HEK293 (cell line): ENCODE results near the gene NAP1L4.

Experiments used
- CTCF ChIP-seq: fragments of 450-650 bp; formaldehyde crosslinking; IDR thresholded peaks from 2 replicates; pipeline ENCODE4 v1.5.1; 2016; ENCODE audit warnings: missing biosample characterization, missing genetic modification characterization
- SP2 ChIP-seq: fragments of 450-650 bp; formaldehyde crosslinking; IDR thresholded peaks from 2 replicates; pipeline ENCODE4 v1.5.1; 2016; ENCODE audit warnings: missing biosample characterization, missing genetic modification characterization
- TCF7L2 ChIP-seq: IDR thresholded peaks from 2 replicates; pipeline ENCODE4 v1.6.1; 2011; ENCODE audit warnings: low read depth, mild to moderate bottlenecking, inconsistent platforms, low read length, moderate library complexity, borderline replicate concordance
- YY1 ChIP-seq: fragments of 450-650 bp; formaldehyde crosslinking; IDR thresholded peaks from 2 replicates; pipeline ENCODE4 v1.5.1; 2018; ENCODE audit warnings: missing biosample characterization, missing genetic modification characterization
- ZBTB48 ChIP-seq: fragments of 450-650 bp; formaldehyde crosslinking; IDR thresholded peaks from 2 replicates; pipeline ENCODE4 v1.5.1; 2016; ENCODE audit warnings: missing biosample characterization, missing genetic modification characterization
- ZBTB7A ChIP-seq: fragments of 450-650 bp; formaldehyde crosslinking; IDR thresholded peaks from 2 replicates; pipeline ENCODE4 v1.5.1; 2016; ENCODE audit warnings: low read depth, missing biosample characterization, missing genetic modification characterization
- ZNF121 ChIP-seq: fragments of 450-650 bp; formaldehyde crosslinking; IDR thresholded peaks from 2 replicates; pipeline ENCODE4 v1.5.1; 2016; ENCODE audit warnings: missing biosample characterization, missing genetic modification characterization
- ZNF621 ChIP-seq: fragments of 450-650 bp; formaldehyde crosslinking; IDR thresholded peaks from 2 replicates; pipeline ENCODE4 v1.5.1; 2017; ENCODE audit warnings: missing biosample characterization, missing genetic modification characterization
- ZSCAN30 ChIP-seq: fragments of 450-650 bp; IDR thresholded peaks from 2 replicates; pipeline ENCODE4 v1.5.1; 2018; ENCODE audit warnings: missing biosample characterization, mild to moderate bottlenecking, missing genetic modification characterization, moderate library complexity
- TF ChIP-seq, protein P1 (sequence below): fragments of 450-650 bp; formaldehyde crosslinking; IDR thresholded peaks from 2 replicates; pipeline ENCODE4 v1.5.1; 2016; ENCODE audit warnings: missing biosample characterization, missing genetic modification characterization

- TF ChIP-seq, protein P1, sequence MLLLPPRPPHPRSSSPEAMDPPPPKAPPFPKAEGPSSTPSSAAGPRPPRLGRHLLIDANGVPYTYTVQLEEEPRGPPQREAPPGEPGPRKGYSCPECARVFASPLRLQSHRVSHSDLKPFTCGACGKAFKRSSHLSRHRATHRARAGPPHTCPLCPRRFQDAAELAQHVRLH (tag by site-specific recombination) = no peak
- no peak for TF ChIP-seq ZNF621 (tag by site-specific recombination)
- peak; percentile 32; the same call in 1 of the 2 replicates for TF ChIP-seq CTCF (tag by site-specific recombination)
- TF ChIP-seq TCF7L2 = no peak
- TF ChIP-seq ZNF121 (tag by site-specific recombination) = no peak
- no peak for TF ChIP-seq ZSCAN30 (tag by site-specific recombination)
- TF ChIP-seq ZBTB7A (tag by site-specific recombination) = no peak
- TF ChIP-seq SP2 = no peak
- TF ChIP-seq ZBTB48 (tag by site-specific recombination) = no peak
- no peak for TF ChIP-seq YY1 (tag by site-specific recombination)
Observed at GRCh38 chr11:3037040-3037944, 45.2 kb upstream of the NAP1L4 start.
